HEK293T (cell line): ENCODE results near the gene ARID3A.

Experiments used
- CTCF ChIA-PET: fragments of 350-600 bp; formaldehyde crosslinking; extraction: SDS; loops from one replicate; lab custom pipeline; 2021; ENCODE audit warnings: antibody characterized with exemption, inconsistent platforms; lab: Yijun Ruan, JAX
- POLR2A ChIA-PET: fragments of 350-600 bp; formaldehyde crosslinking; extraction: SDS; loops from one replicate; lab custom pipeline; 2020; ENCODE audit warnings: antibody characterized with exemption, inconsistent platforms; lab: Yijun Ruan, JAX
- DNase-seq: peaks from one replicate; pipeline ENCODE4 v3.0.0; 2012; ENCODE audit warnings: mixed read lengths; ENCODE audit errors: extremely low spot score
- BHLHE40 ChIP-seq: fragments of 450-650 bp; IDR thresholded peaks from 2 replicates; pipeline ENCODE4 v1.6.1; 2016; ENCODE audit warnings: mild to moderate bottlenecking, moderate library complexity, borderline replicate concordance
- CTBP1 ChIP-seq: fragments of 450-650 bp; IDR thresholded peaks from 2 replicates; pipeline ENCODE4 v1.6.1; 2016; ENCODE audit warnings: borderline replicate concordance
- ELF4 ChIP-seq: fragments of 450-650 bp; IDR thresholded peaks from 2 replicates; pipeline ENCODE4 v1.6.1; 2017; ENCODE audit warnings: antibody characterized with exemption
- FOXA1 ChIP-seq: fragments of 450-650 bp; IDR thresholded peaks from 2 replicates; pipeline ENCODE4 v1.6.1; 2016; ENCODE audit warnings: mild to moderate bottlenecking
- FOXK2 ChIP-seq: fragments of 450-650 bp; IDR thresholded peaks from 2 replicates; pipeline ENCODE4 v1.6.1; 2016; ENCODE audit warnings: mild to moderate bottlenecking
- FOXM1 ChIP-seq: fragments of 450-650 bp; IDR thresholded peaks from 2 replicates; pipeline ENCODE4 v1.6.1; 2017; ENCODE audit warnings: mild to moderate bottlenecking, borderline replicate concordance
- HDGF ChIP-seq: fragments of 450-650 bp; IDR thresholded peaks from 2 replicates; pipeline ENCODE4 v1.6.1; 2017; ENCODE audit warnings: antibody characterized with exemption, borderline replicate concordance
- L3MBTL2 ChIP-seq: fragments of 450-650 bp; conservative IDR thresholded peaks from 2 replicates; pipeline ENCODE4 v1.6.1; 2016; ENCODE audit warnings: mild to moderate bottlenecking
- LEF1 ChIP-seq: fragments of 450-650 bp; IDR thresholded peaks from 2 replicates; pipeline ENCODE4 v1.6.1; 2017; ENCODE audit warnings: mild to moderate bottlenecking, borderline replicate concordance
- NFRKB ChIP-seq: fragments of 450-650 bp; IDR thresholded peaks from 2 replicates; pipeline ENCODE4 v1.6.1; 2016; ENCODE audit warnings: mild to moderate bottlenecking, moderate library complexity
- SP1 ChIP-seq: fragments of 450-650 bp; IDR thresholded peaks from 2 replicates; pipeline ENCODE4 v1.6.1; 2017
- SUZ12 ChIP-seq: fragments of 450-650 bp; IDR thresholded peaks from 2 replicates; pipeline ENCODE4 v1.6.1; 2016; ENCODE audit warnings: mild to moderate bottlenecking
- TARDBP ChIP-seq: fragments of 450-650 bp; IDR thresholded peaks from 2 replicates; pipeline ENCODE4 v1.6.1; 2016
- ZNF384 ChIP-seq: fragments of 450-650 bp; IDR thresholded peaks from 2 replicates; pipeline ENCODE4 v1.6.1; 2016
- TF ChIP-seq, protein P1 (sequence below): fragments of 450-650 bp; IDR thresholded peaks from 2 replicates; pipeline ENCODE4 v1.6.1; 2016

Gene ARID3A

DNA sequence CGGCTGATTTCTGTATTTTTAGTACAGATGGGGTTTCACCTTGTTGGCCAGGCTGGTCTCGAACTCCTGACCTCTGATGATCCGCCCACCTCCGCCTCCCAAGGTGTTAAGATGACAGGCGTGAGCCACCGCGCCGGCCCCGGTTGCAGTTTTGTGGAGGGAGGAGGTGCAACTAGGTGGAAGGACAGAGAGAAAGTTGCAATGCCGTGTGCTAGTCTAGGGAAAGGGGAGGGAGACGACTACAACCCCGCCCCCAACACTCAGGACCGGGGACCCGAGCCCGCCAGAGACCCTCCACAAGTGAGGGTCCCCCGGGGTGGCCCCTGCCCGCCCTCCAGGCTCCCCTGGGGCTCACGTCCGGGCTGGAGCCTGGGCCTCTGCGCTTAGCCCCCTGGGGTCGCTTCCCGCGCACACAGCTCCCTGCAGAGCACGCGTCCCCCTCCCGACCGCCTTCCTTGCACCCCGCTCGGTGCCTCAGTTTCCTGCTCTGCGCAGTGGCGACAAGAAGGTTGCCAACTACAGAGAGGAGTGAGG lies 1.2 kb upstream of the ARID3A start:
- no peak for TF ChIP-seq NFRKB
- TF ChIP-seq SP1: no peak
- TF ChIP-seq SUZ12: no peak
- no peak for TF ChIP-seq ZNF384
- TF ChIP-seq FOXK2: no peak
- no peak for TF ChIP-seq TARDBP
- peak; percentile 91 for TF ChIP-seq L3MBTL2
- no peak for TF ChIP-seq HDGF
- TF ChIP-seq, protein P1, sequence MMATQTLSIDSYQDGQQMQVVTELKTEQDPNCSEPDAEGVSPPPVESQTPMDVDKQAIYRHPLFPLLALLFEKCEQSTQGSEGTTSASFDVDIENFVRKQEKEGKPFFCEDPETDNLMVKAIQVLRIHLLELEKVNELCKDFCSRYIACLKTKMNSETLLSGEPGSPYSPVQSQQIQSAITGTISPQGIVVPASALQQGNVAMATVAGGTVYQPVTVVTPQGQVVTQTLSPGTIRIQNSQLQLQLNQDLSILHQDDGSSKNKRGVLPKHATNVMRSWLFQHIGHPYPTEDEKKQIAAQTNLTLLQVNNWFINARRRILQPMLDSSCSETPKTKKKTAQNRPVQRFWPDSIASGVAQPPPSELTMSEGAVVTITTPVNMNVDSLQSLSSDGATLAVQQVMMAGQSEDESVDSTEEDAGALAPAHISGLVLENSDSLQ: peak; percentile 73; the same call in 1 of the 2 replicates
- TF ChIP-seq LEF1: no peak
- no peak for DNase-seq
- ChIA-PET CTCF (interaction anchor here (0.6 kb wide), 2 partner anchors 57 to 581 kb away, joined by 4 read pairs; no protein-coding TSS in a partner anchor), POLR2A (interaction anchor here (1.2 kb wide), 1 partner anchor 344 kb away, joined by 4 read pairs; the partner anchor contains the start of gene CIRBP)

DNA sequence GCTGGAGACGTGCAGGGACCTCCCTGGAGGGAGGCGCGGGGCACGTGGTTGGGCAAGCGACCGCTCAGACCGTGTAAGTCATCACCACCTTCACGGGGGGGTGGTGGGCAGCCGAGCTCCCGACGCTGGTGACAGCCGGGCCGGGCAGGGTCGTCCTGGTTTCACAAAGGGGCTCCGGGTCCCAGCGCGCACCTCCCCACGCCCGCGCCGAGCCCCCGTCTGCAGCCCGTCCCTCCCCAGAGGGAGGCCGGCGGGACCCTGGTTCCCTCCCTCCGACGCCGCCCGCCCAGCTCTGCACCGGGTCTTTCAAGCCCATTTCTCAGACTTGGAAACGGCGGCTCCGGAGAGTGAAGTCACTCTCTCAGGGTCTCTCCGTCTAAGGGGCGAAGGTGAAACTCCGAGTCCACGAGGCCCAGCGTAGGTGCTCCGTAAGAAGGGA lies 729 bp upstream of the ARID3A start:
- TF ChIP-seq, protein P1: no peak
- no peak for TF ChIP-seq FOXK2
- TF ChIP-seq FOXM1: 0 out of 2 replicates have a peak, but pooled peaks have one; percentile 7
- no peak for TF ChIP-seq CTBP1
- TF ChIP-seq ZNF384: no peak
- no peak for TF ChIP-seq HDGF
- no peak for TF ChIP-seq BHLHE40
- no peak for TF ChIP-seq ELF4
- TF ChIP-seq TARDBP: no peak
- peak; percentile 32 for TF ChIP-seq L3MBTL2
- no peak for DNase-seq
- POLR2A ChIA-PET: no interaction called here
- CTCF ChIA-PET: interaction anchor here (0.6 kb wide), 1 partner anchor 57 kb away, joined by 4 read pairs; no protein-coding TSS in a partner anchor

DNA sequence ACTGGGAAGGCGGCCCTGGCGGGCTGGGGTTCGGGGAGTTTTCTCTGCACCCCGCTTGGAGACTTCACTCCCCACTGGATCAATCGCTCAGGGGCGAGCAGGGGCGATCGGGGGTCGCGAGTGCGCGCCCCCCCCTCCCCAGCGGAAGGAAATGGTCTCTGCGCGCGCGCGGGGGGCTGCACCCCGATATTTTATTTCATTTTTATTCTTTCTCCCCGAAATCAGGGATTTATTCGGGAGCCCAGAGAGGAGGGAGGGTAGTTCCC lies 421 bp downstream of the ARID3A start:
- TF ChIP-seq FOXA1 (no peak), TARDBP (no peak), SP1 (no peak), NFRKB (no peak), CTBP1 (no peak)
- TF ChIP-seq, protein P1: no peak
- CTCF ChIA-PET: no interaction called here
- POLR2A ChIA-PET: no interaction called here
- no peak for DNase-seq

DNA sequence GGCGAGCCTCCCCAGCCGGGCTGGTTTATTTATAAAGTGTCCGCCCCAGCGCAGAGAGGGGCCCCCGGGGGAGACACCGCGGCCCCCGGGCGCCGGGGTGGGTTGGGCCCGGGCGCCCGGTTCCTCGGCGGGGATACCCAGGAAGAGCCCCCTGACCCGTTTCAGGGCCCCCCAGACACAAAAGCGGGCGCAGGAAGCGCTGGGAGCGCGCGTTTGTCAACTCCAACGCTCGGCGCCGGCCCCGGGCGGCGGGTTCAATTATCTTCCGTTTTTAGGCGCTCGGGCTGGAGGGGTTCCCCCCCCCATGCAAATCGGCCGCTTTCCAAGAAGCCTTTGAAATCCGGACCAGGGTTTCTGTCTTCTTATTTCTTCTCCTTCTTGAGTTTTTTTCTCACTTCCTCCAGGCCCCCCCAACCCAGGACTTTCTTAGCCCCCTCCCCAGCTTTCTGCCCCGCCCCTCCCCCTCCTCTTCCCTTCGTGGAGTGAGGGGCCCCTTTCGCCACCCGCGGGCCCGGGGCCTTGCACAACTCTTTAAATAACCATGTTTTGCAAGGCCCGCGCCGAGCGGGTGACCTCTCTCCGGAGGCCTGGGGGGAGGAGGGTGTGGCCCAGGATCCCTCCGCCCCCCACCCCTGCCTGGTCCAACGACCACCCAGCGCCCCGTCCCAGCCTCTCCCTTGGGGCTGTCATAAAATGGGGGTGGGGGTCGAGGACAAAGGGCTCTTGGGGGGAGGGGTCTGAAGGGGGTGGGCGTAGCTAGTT lies 935 bp downstream of the ARID3A start:
- DNase-seq: no peak
- ChIA-PET CTCF (no interaction called here), POLR2A (no interaction called here)
- TF ChIP-seq FOXM1 (peak; percentile 49; the same call in 1 of the 2 replicates), FOXK2 (no peak), LEF1 (no peak)
- TF ChIP-seq, protein P1: no peak

DNA sequence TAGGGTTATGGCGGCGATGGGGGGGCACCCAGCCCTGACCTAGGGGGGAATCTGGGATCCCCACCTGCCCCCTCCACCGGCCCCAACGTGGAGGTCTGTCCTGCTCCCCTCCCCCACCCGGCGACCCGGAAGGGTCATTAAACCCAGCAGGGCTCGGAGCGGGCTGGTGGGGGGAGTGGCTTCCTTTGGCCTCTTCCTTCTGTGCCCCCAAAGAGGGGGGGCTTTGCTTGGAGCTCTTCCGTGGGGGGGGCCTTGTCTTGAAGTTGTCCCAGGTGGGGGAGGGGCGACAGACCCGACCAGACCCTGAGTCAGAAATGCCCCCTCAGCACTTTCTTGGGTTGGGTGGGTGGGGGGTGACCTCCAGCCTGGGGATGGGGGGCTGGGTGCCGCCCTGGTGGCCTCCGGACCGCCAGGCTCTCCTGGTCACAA lies 1.5 kb downstream of the ARID3A start:
- TF ChIP-seq FOXK2 (no peak), FOXM1 (no peak), FOXA1 (no peak), LEF1 (no peak), L3MBTL2 (no peak), ELF4 (no peak), ZNF384 (no peak), CTBP1 (no peak), HDGF (no peak), BHLHE40 (no peak)
- CTCF ChIA-PET: no interaction called here

More for the DNA sequence above, 1.5 kb downstream of the ARID3A start:
- POLR2A ChIA-PET: no interaction called here
- DNase-seq: no peak
